GM12891 (cell line): Measurements from ENCODE around the gene GPR32.
"Not testable (repeated sequence)": the region's sequence is repeated elsewhere in the genome, so short reads cannot be mapped to it uniquely, and the experiment has no call there.

Source experiments
- POLR2A ChIP-seq: IDR thresholded peaks from 2 replicates; pipeline ENCODE4 v1.6.1; 2011; ENCODE audit warnings: low read depth, low read length, control low read depth
- SPI1 ChIP-seq: IDR thresholded peaks from 2 replicates; pipeline ENCODE4 v1.6.1; 2011; ENCODE audit warnings: low read depth, low read length, control low read depth

- TF ChIP-seq POLR2A, SPI1: not testable (repeated sequence)
Measured at GRCh38 chr19:50766746-50767145, 3.5 kb upstream of the GPR32 start.
